Activated T-cell treated with anti-CD3 and anti-CD28 coated beads, Interleukin-2, amount 50 U/mL, for 24 hours (primary cell): ENCODE results near the gene MXRA8.
A peak's percentile ranks its signal among the peaks of the same experiment; 100 is the strongest.

Experiments used
- DNase-seq: peaks from one replicate; pipeline ENCODE4 v3.0.0-alpha.2; 2020
- H3K27ac Mint-ChIP-seq: 2 replicates; pipeline ENCODE4 v1.8.0; 2020; ENCODE audit warnings: mild to moderate bottlenecking, mixed read lengths
- H3K27me3 Mint-ChIP-seq: 2 replicates; pipeline ENCODE4 v1.8.0; 2020; ENCODE audit warnings: mixed read lengths
- H3K36me3 Mint-ChIP-seq: 2 replicates; pipeline ENCODE4 v1.8.0; 2020; ENCODE audit warnings: low read depth, mixed read lengths
- H3K4me1 Mint-ChIP-seq: 2 replicates; pipeline ENCODE4 v1.8.0; 2020; ENCODE audit warnings: low read depth, mixed read lengths
- H3K4me3 Mint-ChIP-seq: 2 replicates; pipeline ENCODE4 v1.8.0; 2020; ENCODE audit warnings: mild to moderate bottlenecking, moderate library complexity, mixed read lengths
- H3K9me3 Mint-ChIP-seq: 2 replicates; pipeline ENCODE4 v1.8.0; 2020; ENCODE audit warnings: mixed read lengths

MXRA8 gene

DNA sequence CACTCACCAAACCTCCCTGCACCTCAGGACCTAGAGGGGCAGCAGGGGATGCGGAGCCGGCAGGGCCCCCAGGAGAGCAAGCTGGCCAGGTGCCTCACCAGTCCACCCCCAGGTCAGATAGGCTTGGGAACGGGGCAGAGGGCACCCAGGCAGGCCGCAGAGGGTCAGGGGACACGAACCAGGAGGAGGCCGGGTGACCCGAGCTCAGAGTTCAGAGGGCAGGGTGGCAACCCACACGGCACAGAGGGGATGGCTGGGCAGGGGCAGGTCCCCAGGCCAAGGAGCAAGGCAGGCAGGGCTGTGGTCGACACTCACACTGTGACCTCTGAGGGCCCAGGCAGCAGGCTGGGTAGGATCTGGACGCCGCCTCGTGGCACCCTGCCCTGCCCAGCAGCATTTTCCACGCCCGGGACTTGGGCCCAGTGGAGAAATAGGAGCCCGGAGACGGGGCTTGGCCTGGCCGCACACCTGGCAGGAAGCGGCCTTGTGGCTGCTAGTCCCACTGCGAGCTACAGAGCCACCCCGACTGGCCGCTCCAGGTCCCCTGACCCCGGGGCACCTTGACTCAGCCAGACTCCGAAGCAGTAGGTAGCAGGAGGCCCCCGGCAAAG is 14.4 kb downstream of the MXRA8 start:
- Mint-ChIP-seq H3K4me1 (peaks cover 30% of the 10 kb centered on the region), H3K4me3 (no peak overlapping the region), H3K36me3 (peaks cover 26% of the 10 kb centered on the region), H3K27ac (no peak overlapping the region), H3K27me3 (no peaks in the 10 kb centered on the region), H3K9me3 (no peaks in the 10 kb centered on the region)
- DNase-seq, result no peak

DNA sequence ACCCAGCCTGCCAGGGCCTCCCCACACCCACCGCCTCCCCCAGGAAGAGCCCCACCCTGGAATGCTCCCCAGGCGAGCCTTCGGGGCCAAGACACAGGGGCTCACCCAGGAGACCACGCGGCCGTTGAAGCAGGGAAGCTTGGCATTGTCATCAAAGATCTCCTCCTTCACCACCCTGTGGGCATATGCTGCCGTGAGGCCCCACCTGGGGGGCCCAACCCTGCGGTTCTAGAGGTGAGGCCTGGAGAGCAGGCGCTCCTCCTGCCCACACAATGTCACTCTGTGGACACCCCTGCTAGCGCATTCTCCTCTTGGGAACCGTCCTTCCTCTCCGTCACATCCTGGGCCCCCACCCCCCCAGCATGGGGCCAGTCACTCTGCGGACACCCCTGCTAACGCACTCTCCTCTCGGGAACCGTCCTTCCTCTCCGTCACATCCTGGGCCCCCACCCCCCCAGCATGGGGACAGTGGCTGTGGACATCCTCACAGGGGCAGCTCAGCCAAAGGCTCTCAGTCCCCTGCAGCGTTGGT is 15.7 kb downstream of the MXRA8 start:
- Mint-ChIP-seq H3K36me3 (peaks cover 35% of the 10 kb centered on the region), H3K4me1 (peaks cover 28% of the 10 kb centered on the region), H3K27me3 (no peaks in the 10 kb centered on the region), H3K9me3 (no peaks in the 10 kb centered on the region), H3K4me3 (no peak overlapping the region), H3K27ac (no peak overlapping the region)
- DNase-seq, result no peak

GRCh38 chr1:1342061-1342562 is 16.2 kb downstream of the MXRA8 start:
- H3K36me3 Mint-ChIP-seq, result peaks cover 40% of the 10 kb centered on the region
- H3K27me3 Mint-ChIP-seq, result no peaks in the 10 kb centered on the region
- H3K4me3 Mint-ChIP-seq, result no peak overlapping the region
- H3K9me3 Mint-ChIP-seq, result no peaks in the 10 kb centered on the region
- peaks cover 23% of the 10 kb centered on the region for H3K4me1 Mint-ChIP-seq
- DNase-seq, result no peak
- no peak overlapping the region for H3K27ac Mint-ChIP-seq

DNA sequence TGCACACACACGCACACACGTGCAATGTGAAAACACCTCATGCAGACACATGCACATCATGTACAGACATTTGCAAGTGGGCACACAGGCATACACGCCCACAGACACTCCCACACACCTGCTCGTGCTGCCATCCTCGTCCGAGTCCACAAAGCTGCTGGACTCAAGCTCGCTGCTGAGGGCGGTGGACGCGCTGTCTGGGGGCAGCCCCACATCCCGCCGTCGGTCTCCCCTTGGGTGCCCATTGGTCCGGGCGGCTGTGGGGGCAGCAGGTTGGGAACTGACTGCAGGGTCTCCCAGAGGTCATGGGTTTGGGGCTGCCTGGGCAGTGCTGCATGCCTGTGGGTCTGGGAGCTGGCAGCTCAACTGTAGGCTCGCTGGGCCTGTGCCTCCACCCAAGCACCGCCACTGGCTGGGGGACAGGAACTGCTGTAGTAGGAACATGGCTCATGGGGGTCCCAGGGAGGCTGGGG is 16.8 kb downstream of the MXRA8 start:
- no peak for DNase-seq
- Mint-ChIP-seq H3K4me1 (peaks cover 18% of the 10 kb centered on the region), H3K36me3 (peaks cover 41% of the 10 kb centered on the region), H3K27me3 (no peaks in the 10 kb centered on the region), H3K4me3 (no peak overlapping the region), H3K9me3 (no peaks in the 10 kb centered on the region), H3K27ac (no peak overlapping the region)

DNA sequence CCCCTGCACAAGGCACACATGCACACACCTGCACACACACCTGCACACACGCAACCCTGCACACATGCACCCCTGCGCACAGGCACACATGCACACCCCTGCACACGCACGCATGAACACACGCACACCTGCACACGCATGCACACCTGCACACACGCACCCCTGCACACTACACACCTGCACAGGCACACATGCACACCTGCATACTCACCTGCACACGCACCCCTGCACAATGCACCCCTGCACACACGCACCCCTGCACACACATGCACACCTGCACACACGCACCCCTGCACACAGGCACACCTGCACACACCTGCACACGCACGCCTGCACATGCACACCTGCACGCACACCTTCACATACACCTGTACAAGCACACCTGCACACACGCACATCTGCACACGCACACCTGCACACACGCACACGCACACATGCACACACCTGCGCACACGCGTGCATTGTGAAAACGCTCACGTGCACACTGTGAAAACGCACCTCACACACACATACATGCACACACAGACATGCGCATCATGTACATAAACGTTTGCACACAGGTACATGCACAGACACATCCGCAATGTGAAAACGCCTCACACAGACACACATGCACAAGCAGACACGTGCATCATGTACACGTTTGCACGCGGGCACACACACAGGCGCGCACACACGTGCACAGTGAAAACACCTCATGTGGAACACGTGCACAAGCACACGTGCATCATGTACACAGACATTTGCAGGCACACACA is 17.4 kb downstream of the MXRA8 start:
- Mint-ChIP-seq H3K9me3 (no peaks in the 10 kb centered on the region), H3K4me1 (peaks cover 13% of the 10 kb centered on the region), H3K4me3 (no peak overlapping the region), H3K27me3 (no peaks in the 10 kb centered on the region), H3K27ac (no peak overlapping the region), H3K36me3 (peaks cover 41% of the 10 kb centered on the region)
- no peak for DNase-seq

DNA sequence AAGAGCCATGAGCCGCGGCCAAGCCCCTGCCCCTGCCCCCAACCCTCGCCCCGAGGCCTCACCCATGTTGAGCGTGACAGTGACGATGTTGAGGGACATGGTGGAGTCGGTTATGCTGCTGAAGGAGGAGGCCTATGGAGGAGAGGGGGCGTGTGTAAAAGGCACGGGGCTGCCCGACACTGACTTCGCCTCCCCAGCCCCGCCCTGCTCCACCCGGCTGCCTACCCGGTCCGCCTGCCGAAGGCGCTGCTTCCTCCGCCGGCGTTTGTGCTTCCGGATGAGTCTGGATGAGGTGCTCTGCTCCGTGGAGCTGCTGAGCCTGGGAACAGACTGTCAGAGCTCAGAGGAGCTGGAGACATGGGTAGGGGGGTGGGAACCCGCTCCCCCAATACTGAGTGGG is 18.2 kb downstream of the MXRA8 start:
- H3K27ac Mint-ChIP-seq, result no peak overlapping the region
- peaks cover 8% of the 10 kb centered on the region for H3K4me1 Mint-ChIP-seq
- no peaks in the 10 kb centered on the region for H3K9me3 Mint-ChIP-seq
- no peak overlapping the region for H3K4me3 Mint-ChIP-seq
- peaks cover 44% of the 10 kb centered on the region for H3K36me3 Mint-ChIP-seq
- DNase-seq, result no peak
- no peaks in the 10 kb centered on the region for H3K27me3 Mint-ChIP-seq

GRCh38 chr1:1338278-1338677 is 20.1 kb downstream of the MXRA8 start:
- Mint-ChIP-seq H3K27ac (no peak overlapping the region), H3K4me3 (no peak overlapping the region), H3K36me3 (peaks cover 46% of the 10 kb centered on the region), H3K9me3 (no peaks in the 10 kb centered on the region), H3K4me1 (no peaks in the 10 kb centered on the region), H3K27me3 (no peaks in the 10 kb centered on the region)
- DNase-seq, result no peak

DNA sequence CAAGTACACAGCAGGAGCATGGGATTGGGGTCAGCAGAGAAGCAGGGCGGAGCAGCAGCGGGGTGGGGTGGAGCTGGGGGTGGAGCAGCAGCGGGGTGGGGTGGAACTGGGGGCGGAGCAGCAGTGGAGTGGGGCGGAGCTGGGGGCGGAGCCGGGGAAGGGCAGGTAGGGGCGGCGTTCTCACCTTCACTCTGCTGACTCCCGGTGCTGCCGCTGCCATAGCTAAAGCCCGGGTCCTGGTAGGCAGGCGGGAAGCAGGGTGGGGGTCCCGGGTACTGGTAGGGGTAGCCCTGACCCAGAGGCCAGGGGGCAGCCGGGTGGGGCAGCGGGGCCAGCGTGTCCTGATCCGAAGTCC is 20.6 kb downstream of the MXRA8 start:
- H3K27me3 Mint-ChIP-seq, result no peaks in the 10 kb centered on the region
- no peak overlapping the region for H3K27ac Mint-ChIP-seq
- no peaks in the 10 kb centered on the region for H3K4me1 Mint-ChIP-seq
- H3K36me3 Mint-ChIP-seq, result peaks cover 46% of the 10 kb centered on the region
- DNase-seq, result peak; percentile 68
- no peak overlapping the region for H3K4me3 Mint-ChIP-seq
- H3K9me3 Mint-ChIP-seq, result no peaks in the 10 kb centered on the region

DNA sequence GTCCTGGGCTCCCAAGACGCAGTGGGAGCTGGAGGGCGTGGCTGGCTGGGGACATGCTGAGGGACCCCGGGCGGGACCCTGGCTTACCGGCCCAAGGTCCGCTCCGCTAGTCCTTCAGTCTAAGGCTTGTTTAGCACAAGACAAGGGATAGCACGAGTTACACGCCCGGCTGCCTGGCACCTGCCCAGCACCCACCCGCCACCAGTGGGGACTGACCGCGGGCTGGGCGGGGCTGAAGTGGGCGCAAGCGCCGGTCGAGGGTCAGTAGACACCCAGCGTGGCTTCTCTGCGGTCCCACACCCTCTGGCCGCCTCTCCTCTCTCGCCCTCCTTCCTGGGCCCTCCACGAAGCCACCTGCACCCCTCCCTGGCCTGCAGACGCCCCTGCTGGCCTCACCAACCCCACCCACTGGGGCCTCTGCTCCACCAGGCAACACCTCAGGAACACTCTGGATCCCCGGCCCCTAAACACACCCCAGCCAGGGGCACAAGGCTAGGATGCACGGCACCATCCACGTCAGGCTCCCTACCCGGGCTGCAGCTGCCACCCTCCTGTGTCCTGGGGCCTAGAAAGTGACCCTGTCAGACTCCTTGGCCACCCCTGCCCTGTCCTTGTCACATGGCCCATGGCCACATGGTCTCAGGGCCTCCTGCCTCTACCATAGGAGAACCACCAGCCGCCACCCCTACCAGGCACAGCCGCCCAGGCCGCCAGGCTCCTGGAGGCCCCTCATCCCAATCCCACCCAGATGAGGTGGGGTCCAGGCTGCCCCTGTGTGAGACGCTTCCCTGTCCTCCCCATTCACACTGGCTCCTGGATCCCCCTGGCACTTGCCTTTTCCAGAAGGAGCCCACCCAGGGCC is 21.2 kb downstream of the MXRA8 start:
- Mint-ChIP-seq H3K9me3 (no peaks in the 10 kb centered on the region), H3K4me3 (no peak overlapping the region), H3K4me1 (no peaks in the 10 kb centered on the region), H3K27ac (no peak overlapping the region), H3K27me3 (no peaks in the 10 kb centered on the region), H3K36me3 (peaks cover 46% of the 10 kb centered on the region)
- no peak for DNase-seq

GRCh38 chr1:1336446-1336845 is 21.9 kb downstream of the MXRA8 start:
- no peak overlapping the region for H3K4me3 Mint-ChIP-seq
- DNase-seq, result no peak
- no peaks in the 10 kb centered on the region for H3K4me1 Mint-ChIP-seq
- H3K36me3 Mint-ChIP-seq, result peaks cover 41% of the 10 kb centered on the region
- H3K27ac Mint-ChIP-seq, result no peak overlapping the region
- no peaks in the 10 kb centered on the region for H3K9me3 Mint-ChIP-seq
- H3K27me3 Mint-ChIP-seq, result no peaks in the 10 kb centered on the region

DNA sequence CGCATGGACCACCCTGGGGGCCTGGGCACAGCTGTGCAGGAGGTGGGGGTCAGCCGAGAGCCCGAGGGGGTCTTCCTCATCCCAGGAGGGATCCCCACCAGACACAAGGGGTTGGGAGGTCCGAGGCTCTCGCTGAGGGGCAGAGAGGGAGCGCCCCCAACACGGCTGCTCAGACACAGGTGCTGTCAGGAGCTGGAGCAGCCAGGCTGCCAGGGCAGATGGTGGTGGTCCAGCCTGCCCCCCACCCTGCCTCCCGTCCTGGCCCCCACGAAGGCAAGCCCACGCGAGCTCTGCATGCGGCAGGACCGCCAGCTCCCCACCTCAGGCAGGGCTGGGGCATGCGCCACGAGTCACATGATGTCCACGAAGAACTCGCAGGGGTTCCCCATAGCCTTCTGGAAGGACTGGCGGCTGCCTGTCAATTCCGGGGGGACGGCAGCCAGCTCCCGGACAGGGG is 22.5 kb downstream of the MXRA8 start:
- no peak for DNase-seq
- Mint-ChIP-seq H3K4me3 (no peak overlapping the region), H3K9me3 (no peaks in the 10 kb centered on the region), H3K4me1 (no peaks in the 10 kb centered on the region), H3K36me3 (peaks cover 35% of the 10 kb centered on the region), H3K27me3 (no peaks in the 10 kb centered on the region), H3K27ac (no peak overlapping the region)

GRCh38 chr1:1335283-1335682 is 23.1 kb downstream of the MXRA8 start:
- no peaks in the 10 kb centered on the region for H3K4me1 Mint-ChIP-seq
- no peak overlapping the region for H3K4me3 Mint-ChIP-seq
- DNase-seq, result no peak
- H3K36me3 Mint-ChIP-seq, result peaks cover 30% of the 10 kb centered on the region
- H3K27me3 Mint-ChIP-seq, result no peaks in the 10 kb centered on the region
- no peak overlapping the region for H3K27ac Mint-ChIP-seq
- H3K9me3 Mint-ChIP-seq, result no peaks in the 10 kb centered on the region

DNA sequence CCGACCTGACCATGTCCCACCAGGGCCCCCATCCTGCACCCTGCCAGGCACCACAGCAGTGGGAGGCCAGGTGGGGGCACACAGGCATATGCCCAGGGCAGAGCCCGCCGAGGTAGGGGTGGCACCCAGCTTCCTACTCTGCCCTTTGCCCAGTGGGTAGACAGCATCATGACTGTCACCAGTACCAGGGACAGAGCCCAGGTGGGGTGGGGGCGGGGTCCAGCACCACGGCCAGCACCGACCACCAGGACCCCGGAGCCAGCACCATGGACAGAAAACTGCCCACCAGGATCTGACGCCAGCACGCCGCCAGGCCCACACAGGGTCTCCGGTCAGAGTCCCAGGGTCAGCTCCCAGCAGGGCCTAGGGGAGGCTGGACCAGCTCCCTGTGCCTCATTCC is 23.5 kb downstream of the MXRA8 start:
- H3K4me3 Mint-ChIP-seq, result no peak overlapping the region
- H3K4me1 Mint-ChIP-seq, result no peaks in the 10 kb centered on the region
- no peak overlapping the region for H3K27ac Mint-ChIP-seq
- H3K9me3 Mint-ChIP-seq, result no peaks in the 10 kb centered on the region
- H3K27me3 Mint-ChIP-seq, result no peaks in the 10 kb centered on the region
- no peak for DNase-seq
- peaks cover 25% of the 10 kb centered on the region for H3K36me3 Mint-ChIP-seq

- Mint-ChIP-seq H3K4me3 (no peak overlapping the region), H3K27me3 (no peaks in the 10 kb centered on the region), H3K36me3 (peaks cover 17% of the 10 kb centered on the region), H3K9me3 (no peaks in the 10 kb centered on the region), H3K4me1 (no peaks in the 10 kb centered on the region), H3K27ac (no peak overlapping the region)
- DNase-seq, result no peak
These were observed 24.7 kb downstream of the MXRA8 start for GRCh38 chr1:1333551-1334241.
